Measurements from ENCODE around the gene AFDN.

AFDN gene

DNA sequence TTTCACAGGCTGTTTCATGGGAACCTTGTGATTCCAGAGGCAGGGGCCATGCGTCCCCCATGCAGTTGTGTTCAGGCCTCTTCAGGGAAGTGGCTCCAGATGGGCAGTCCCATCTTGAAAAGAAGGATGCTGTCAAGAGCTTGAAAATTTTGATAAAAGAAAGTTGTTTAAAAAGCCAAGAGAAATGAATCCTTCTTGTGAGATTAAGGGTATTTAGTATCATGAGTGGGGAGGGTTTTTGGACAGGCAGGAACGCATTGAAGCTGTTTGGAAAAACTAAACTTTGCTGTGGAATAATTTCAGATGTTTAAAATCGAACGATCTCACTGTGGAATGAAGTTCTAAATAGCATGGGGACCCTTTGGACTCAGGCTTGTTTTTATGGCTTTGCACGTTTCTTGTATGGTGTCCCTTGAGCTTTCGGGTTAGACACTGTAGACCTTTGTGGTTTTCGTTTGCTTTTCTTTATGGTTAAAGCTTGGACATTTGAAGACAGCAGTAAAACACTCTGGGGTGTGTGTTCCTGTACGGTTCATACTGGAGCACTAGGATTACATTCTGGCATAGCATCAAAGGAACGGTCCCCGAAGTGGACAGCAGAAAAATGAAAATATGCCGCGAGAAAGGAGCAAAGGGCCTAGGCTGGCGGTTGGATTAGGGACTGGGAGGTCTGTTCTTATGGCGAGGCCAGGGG lies 188.9 kb downstream of the AFDN start:
- no peak for DNase-seq (ENCODE audit: low read depth in 2 of 3, low spot score in 2 of 3)

GRCh38 chr6:168016176-168016620 lies 189.5 kb downstream of the AFDN start:
- no peak for DNase-seq (ENCODE audit: low read depth in 2 of 3, low spot score in 2 of 3)

DNA sequence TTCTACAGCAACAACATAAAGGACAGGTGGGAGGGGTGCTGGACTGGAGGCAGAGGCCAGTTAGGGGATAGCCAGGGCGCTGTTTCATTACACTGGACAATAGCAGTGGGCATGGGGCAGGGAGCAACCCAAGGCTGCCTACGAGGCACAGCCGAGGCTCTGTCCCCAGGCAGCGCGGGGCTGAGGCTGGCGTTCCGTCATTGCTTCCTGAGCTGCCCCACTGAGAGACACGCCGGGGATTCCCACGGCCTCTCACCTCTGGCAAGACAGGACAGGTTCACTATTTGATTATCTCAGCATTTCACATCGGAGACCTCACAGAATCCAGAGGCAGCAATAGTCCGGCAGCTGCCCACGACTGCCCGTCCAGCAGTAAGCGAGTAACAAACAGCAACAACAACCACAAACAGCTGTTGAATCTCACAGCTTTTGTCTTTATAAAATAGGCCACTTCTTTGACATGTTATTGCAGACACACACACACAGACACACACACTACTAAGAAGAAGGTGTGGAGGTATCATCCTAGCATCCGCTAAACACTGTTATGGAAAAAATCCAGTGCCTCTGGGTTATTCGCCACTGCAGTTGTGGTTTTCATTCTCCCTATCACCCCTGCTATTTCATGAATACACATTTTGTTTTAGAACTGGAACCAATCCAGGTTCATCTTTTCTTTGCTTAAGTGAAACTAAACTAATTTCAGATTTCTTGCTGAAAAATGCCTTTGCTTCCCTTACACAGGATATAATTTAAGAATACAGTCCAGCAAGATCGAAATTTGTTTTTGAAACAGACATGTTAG lies 190.2 kb downstream of the AFDN start:
- no peak for DNase-seq (ENCODE audit: low read depth in 2 of 3, low spot score in 2 of 3)

GRCh38 chr6:168017629-168018028 lies 190.9 kb downstream of the AFDN start:
- DNase-seq (ENCODE audit: low read depth in 2 of 3, low spot score in 2 of 3), result no peak

DNA sequence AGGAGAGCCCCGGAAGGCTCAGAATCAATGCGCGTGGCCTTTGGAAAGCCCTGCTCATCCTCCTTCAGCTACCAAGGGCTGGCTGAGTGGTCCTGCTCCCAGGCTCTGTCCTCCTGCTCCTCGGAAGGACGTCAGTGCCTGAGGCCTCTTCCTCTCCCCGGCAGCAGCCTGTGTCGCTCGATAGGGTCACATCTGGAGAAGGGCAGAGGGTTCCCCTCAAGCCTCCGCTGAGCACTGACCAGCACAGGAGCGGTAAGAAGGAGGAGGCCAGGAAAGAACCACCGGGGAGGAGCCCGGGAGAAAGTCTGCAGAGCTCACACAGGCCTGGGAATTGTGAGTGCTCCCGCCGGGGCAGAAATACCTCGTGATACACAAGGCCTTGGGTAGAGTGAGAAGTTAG lies 192.0 kb downstream of the AFDN start:
- DNase-seq (ENCODE audit: low read depth in 2 of 3, low spot score in 2 of 3), result no peak

- DNase-seq (ENCODE audit: low read depth in 2 of 3, low spot score in 2 of 3), result no peak
Measured at GRCh38 chr6:168020242-168020641, 193.5 kb downstream of the AFDN start.

- DNase-seq (ENCODE audit: low read depth in 2 of 3, low spot score in 2 of 3), result no peak
Measured at GRCh38 chr6:168021581-168021980, 194.9 kb downstream of the AFDN start.

Measured in activated CD8-positive, alpha-beta memory T cell treated with anti-CD3 and anti-CD28 coated beads for 48 hours (primary cell).